Ishikawa (cell line): Measurements from ENCODE around the gene ABCA9.

Experiments used
- CREB1 ChIP-seq: IDR thresholded peaks from 2 replicates; pipeline ENCODE4 v1.6.1; 2012; ENCODE audit warnings: low read depth
- EP300 ChIP-seq: IDR thresholded peaks from 2 replicates; pipeline ENCODE4 v1.6.1; 2012; ENCODE audit warnings: borderline replicate concordance
- NFIC ChIP-seq: IDR thresholded peaks from 2 replicates; pipeline ENCODE4 v1.6.1; 2012
- TAF1 ChIP-seq: IDR thresholded peaks from 2 replicates; pipeline ENCODE4 v1.6.1; 2012; ENCODE audit warnings: low read depth, mild to moderate bottlenecking
- TF ChIP-seq, protein P1 (sequence below): IDR thresholded peaks from 2 replicates; pipeline ENCODE4 v1.6.1; 2012; ENCODE audit warnings: low read depth, mild to moderate bottlenecking
- TF ChIP-seq, protein P2 (sequence below): IDR thresholded peaks from 2 replicates; pipeline ENCODE4 v1.6.1; 2012

DNA sequence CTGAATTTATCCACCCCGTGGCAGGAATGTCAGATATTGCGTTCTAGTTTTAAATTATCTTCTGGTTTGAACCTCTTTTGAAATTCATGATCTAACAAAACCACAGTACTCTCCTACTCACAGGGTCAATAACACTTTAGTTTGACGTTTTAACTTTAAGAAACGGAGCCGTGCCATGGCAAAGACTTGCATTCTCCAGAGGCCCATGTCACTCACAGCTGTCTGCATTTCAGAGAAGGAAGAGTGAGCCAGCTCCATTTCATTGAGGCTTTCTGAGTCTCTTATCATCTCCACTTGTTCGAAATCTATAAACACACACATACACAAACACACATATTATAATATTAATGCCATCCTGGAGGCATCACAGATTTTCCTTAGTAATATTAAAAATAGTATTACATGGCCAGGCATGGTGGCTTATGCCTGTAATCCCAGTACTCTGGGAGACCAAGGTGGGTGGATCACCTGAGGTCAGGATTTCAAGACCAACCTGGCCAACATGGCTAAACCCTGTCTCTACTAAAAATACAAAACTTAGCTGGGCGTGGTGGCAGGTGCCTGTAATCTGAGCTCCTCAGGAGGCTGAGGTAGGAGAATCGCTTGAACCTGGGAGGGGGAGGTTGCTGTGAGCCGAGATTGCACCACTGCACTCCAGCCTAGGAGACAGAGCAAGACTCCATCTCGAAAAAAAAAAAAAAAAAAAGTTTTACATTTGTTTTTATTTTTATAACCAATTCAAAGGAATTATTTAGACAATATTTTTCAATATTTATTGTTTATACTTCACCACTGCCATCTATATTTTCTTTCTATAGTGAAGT is 45.4 kb upstream of the ABCA9 start:
- TF ChIP-seq, protein P1, sequence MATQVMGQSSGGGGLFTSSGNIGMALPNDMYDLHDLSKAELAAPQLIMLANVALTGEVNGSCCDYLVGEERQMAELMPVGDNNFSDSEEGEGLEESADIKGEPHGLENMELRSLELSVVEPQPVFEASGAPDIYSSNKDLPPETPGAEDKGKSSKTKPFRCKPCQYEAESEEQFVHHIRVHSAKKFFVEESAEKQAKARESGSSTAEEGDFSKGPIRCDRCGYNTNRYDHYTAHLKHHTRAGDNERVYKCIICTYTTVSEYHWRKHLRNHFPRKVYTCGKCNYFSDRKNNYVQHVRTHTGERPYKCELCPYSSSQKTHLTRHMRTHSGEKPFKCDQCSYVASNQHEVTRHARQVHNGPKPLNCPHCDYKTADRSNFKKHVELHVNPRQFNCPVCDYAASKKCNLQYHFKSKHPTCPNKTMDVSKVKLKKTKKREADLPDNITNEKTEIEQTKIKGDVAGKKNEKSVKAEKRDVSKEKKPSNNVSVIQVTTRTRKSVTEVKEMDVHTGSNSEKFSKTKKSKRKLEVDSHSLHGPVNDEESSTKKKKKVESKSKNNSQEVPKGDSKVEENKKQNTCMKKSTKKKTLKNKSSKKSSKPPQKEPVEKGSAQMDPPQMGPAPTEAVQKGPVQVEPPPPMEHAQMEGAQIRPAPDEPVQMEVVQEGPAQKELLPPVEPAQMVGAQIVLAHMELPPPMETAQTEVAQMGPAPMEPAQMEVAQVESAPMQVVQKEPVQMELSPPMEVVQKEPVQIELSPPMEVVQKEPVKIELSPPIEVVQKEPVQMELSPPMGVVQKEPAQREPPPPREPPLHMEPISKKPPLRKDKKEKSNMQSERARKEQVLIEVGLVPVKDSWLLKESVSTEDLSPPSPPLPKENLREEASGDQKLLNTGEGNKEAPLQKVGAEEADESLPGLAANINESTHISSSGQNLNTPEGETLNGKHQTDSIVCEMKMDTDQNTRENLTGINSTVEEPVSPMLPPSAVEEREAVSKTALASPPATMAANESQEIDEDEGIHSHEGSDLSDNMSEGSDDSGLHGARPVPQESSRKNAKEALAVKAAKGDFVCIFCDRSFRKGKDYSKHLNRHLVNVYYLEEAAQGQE: no peak
- TF ChIP-seq, protein P2, sequence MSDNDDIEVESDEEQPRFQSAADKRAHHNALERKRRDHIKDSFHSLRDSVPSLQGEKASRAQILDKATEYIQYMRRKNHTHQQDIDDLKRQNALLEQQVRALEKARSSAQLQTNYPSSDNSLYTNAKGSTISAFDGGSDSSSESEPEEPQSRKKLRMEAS: no peak
- TF ChIP-seq NFIC: no peak
- TF ChIP-seq TAF1: no peak
- TF ChIP-seq CREB1: no peak
- TF ChIP-seq EP300: no peak
